Adipocyte (in vitro differentiated cells): ENCODE results near the gene PSMB2.
A peak's percentile ranks its signal among the peaks of the same experiment; 100 is the strongest.

ENCODE experiments used
- DNase-seq: peaks from one replicate; pipeline ENCODE4 v3.0.0-alpha.2; 2015; ENCODE audit warnings: low read depth
- H3K27me3 ChIP-seq: replicated peaks from 2 replicates; pipeline ENCODE4 v1.7.0; 2013; ENCODE audit warnings: mild to moderate bottlenecking, low read length, moderate library complexity; ENCODE audit not compliant: control insufficient read depth, insufficient read depth
- H3K36me3 ChIP-seq: 2 replicates; pipeline ENCODE4 v1.7.0; 2013; ENCODE audit warnings: low read length, mild to moderate bottlenecking, moderate library complexity; ENCODE audit not compliant: control insufficient read depth, insufficient read depth, severe bottlenecking
- H3K4me1 ChIP-seq: 2 replicates; pipeline ENCODE4 v1.7.0; 2013; ENCODE audit warnings: mild to moderate bottlenecking, low read length, moderate library complexity; ENCODE audit not compliant: control insufficient read depth, insufficient read depth
- H3K4me3 ChIP-seq: 2 replicates; pipeline ENCODE4 v1.7.0; 2013; ENCODE audit warnings: mild to moderate bottlenecking, low read length, moderate library complexity
- H3K9ac ChIP-seq: 2 replicates; pipeline ENCODE4 v1.7.0; 2013; ENCODE audit warnings: mild to moderate bottlenecking, low read length, moderate library complexity
- H3K9me3 ChIP-seq: 2 replicates; pipeline ENCODE4 v1.7.0; 2013; ENCODE audit warnings: mild to moderate bottlenecking, low read length, moderate library complexity; ENCODE audit not compliant: control insufficient read depth

The PSMB2 gene

GRCh38 chr1:35560256-35561225, 80.8 kb downstream of the PSMB2 start:
- DNase-seq = no peak
- Histone ChIP-seq H3K9me3 (no peaks in the 10 kb centered on the region), H3K4me1 (peaks cover 15% of the 10 kb centered on the region), H3K27me3 (no peaks in the 10 kb centered on the region), H3K36me3 (peaks cover 32% of the 10 kb centered on the region), H3K9ac (no peak overlapping the region), H3K4me3 (no peak overlapping the region)

DNA sequence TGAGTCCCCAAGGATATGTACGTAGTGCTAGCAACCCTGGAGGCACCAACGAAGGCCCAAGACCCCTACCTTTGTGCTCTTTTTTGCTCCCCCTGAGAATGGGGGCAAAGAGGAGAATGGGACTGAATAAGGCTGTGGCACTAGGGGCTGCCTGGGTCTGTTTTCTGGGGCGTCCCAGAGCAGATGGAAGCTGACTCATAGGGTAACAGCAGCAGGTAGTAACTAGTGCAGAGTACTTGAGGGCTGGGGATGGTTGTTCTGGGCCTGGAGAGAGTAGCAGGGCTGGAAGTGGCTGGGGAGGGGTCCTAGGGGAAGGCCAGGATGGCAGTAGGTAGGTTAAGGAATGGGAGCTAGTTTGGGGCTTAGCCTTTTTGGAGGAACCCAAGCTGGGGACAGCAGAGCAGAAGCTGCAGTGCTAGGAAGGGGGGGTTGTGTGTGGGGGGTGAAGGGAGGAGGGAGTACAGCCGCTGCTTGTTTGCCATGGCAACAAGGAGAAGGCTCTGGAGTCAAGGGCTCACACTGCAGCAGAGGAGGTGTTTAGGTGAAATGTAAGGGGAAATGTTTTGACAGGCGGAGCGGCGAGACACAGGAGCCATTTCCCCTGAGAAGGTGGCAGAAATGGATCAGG, 81.9 kb downstream of the PSMB2 start:
- peaks cover 26% of the 10 kb centered on the region for H3K4me1 ChIP-seq
- peak; percentile 17 for DNase-seq
- no peak overlapping the region for H3K4me3 ChIP-seq
- no peaks in the 10 kb centered on the region for H3K9me3 ChIP-seq
- H3K9ac ChIP-seq = peak overlapping the region; percentile 23
- H3K27me3 ChIP-seq = no peaks in the 10 kb centered on the region
- H3K36me3 ChIP-seq = peaks cover 28% of the 10 kb centered on the region

- peak; percentile 59 for DNase-seq
- H3K4me3 ChIP-seq = peak overlapping the region; percentile 96
- peaks cover 34% of the 10 kb centered on the region for H3K4me1 ChIP-seq
- no peaks in the 10 kb centered on the region for H3K9me3 ChIP-seq
- peaks cover 23% of the 10 kb centered on the region for H3K36me3 ChIP-seq
- H3K27me3 ChIP-seq = no peaks in the 10 kb centered on the region
- H3K9ac ChIP-seq = peak overlapping the region; percentile 97
Observed at GRCh38 chr1:35558374-35559316, 82.7 kb downstream of the PSMB2 start.

DNA sequence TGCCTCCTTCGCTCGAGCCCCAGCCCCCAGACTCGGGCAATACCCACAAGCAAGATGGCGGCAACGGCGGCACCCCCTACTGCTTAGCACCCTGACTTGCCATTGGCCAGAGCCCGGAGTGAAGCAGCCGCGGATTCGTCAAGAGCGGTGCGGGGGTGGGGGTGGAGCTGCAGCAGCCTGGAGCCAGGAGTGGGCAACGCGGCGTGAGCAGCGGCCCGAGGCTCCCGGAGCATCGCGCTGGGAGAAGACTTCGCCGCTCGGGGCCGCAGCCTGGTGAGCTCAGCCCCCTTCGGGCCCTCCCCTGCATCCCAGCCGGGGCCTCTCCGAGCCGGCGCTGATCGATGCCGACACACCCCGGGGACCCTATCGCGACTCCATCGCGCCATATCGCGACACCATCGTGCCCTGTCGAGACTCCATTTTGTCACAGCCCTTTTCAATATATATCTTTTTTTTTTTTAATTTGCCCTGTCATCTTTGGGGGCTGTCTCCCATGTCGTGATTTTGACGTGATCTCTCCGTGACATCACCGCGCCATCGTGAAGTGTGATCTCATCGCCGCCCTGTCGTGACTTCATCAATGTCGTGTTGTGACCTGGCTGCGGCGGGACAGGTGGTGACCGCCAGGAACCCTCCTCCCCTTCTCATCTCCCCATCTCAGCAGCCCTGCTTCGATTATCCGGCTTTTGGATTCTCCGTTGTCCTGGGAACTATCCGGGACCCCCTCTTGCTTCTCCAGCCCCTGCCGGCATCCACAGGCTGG, 83.5 kb downstream of the PSMB2 start, which contains the start of gene NCDN:
Gene NCDN (plus strand): TSS at position 189 of the 763 bp plus-strand sequence. CDS start 392 bp downstream, at position 581.
- Histone ChIP-seq H3K36me3 (peaks cover 16% of the 10 kb centered on the region), H3K27me3 (no peaks in the 10 kb centered on the region), H3K9ac (peak within 1 kb of the TSS; percentile 97), H3K9me3 (no peaks in the 10 kb centered on the region), H3K4me3 (peak within 1 kb of the TSS; percentile 96), H3K4me1 (peaks cover 38% of the 10 kb centered on the region)
- peak; percentile 99 for DNase-seq

- H3K9ac ChIP-seq = peak within 1 kb of the TSS; percentile 97
- H3K4me3 ChIP-seq = peak within 1 kb of the TSS; percentile 96
- DNase-seq = peak; percentile 91
- peaks cover 15% of the 10 kb centered on the region for H3K36me3 ChIP-seq
- H3K27me3 ChIP-seq = no peaks in the 10 kb centered on the region
- H3K4me1 ChIP-seq = peaks cover 38% of the 10 kb centered on the region
- no peaks in the 10 kb centered on the region for H3K9me3 ChIP-seq
Observed at GRCh38 chr1:35557118-35557610, 84.2 kb downstream of the PSMB2 start, which contains the start of gene KIAA0319L. KIAA0319L (minus strand) TSS chr1:35557403; CDS start chr1:35554491, 2,912 bp downstream.

GRCh38 chr1:35556484-35557117, 84.7 kb downstream of the PSMB2 start:
- Histone ChIP-seq H3K9ac (peak overlapping the region; percentile 97), H3K36me3 (peaks cover 15% of the 10 kb centered on the region), H3K4me1 (peaks cover 38% of the 10 kb centered on the region), H3K27me3 (no peaks in the 10 kb centered on the region), H3K9me3 (no peaks in the 10 kb centered on the region), H3K4me3 (peak overlapping the region; percentile 96)
- DNase-seq = peak; percentile 19

- peak overlapping the region; percentile 97 for H3K9ac ChIP-seq
- H3K27me3 ChIP-seq = no peaks in the 10 kb centered on the region
- no peaks in the 10 kb centered on the region for H3K9me3 ChIP-seq
- peak; percentile 63 for DNase-seq
- H3K4me3 ChIP-seq = peak overlapping the region; percentile 96
- H3K4me1 ChIP-seq = peaks cover 38% of the 10 kb centered on the region
- peaks cover 10% of the 10 kb centered on the region for H3K36me3 ChIP-seq
Observed at GRCh38 chr1:35555601-35556477, 85.5 kb downstream of the PSMB2 start.

GRCh38 chr1:35555212-35555584, 86.1 kb downstream of the PSMB2 start:
- H3K4me3 ChIP-seq = peak overlapping the region; percentile 15

More at GRCh38 chr1:35555212-35555584, 86.1 kb downstream of the PSMB2 start:
- Histone ChIP-seq H3K36me3 (peaks cover 11% of the 10 kb centered on the region), H3K9ac (no peak overlapping the region), H3K27me3 (no peaks in the 10 kb centered on the region), H3K9me3 (no peaks in the 10 kb centered on the region), H3K4me1 (peaks cover 38% of the 10 kb centered on the region)
- DNase-seq = no peak
